Measurements from ENCODE around the gene FGG. TPM values are rescaled to one million over a fixed set of nuclear protein-coding genes. Genes with fewer than 3 reads are reported as not detected.

Gene FGG
- total and polyA plus RNA-seq, 2 of the 13 experiments (the other 11 are each of a cell fraction or from before 2014, with no cell fraction given), result 1,037 to 2,423 TPM

- TF ChIP-seq ZNF839 (CRISPR knock-in tag; IDR thresholded peaks at IDR 0.05; ENCODE audit: borderline replicate concordance) (no peak), ZFP36L2 (CRISPR knock-in tag; IDR thresholded peaks at IDR 0.05) (no peak), ZNF770 (CRISPR knock-in tag; IDR thresholded peaks at IDR 0.05) (peak; percentile 27; the same call in 1 of the 2 replicates), TBP (CRISPR knock-in tag; IDR thresholded peaks at IDR 0.05) (no peak), ZFP1 (CRISPR knock-in tag; IDR thresholded peaks at IDR 0.05) (peak; percentile 76; the same call in 1 of the 2 replicates), ZNF446 (CRISPR knock-in tag; IDR thresholded peaks at IDR 0.05) (no peak), IKZF1 (IDR thresholded peaks at IDR 0.05) (no peak), ZNF549 (CRISPR knock-in tag; IDR thresholded peaks at IDR 0.05) (no peak), ZNF768 (CRISPR knock-in tag; IDR thresholded peaks at IDR 0.05) (no peak; the same call in 1 of the 2 replicates), PRDM15 (CRISPR knock-in tag; IDR thresholded peaks at IDR 0.05) (0 out of 2 replicates have a peak, but pooled peaks have one; percentile 39), RBM22 (optimal IDR thresholded peaks at IDR 0.05; ENCODE audit: low read length) (no peak), FOXJ3 (CRISPR knock-in tag; IDR thresholded peaks at IDR 0.05; ENCODE audit: borderline replicate concordance) (peak; percentile 97), SMC3 (IDR thresholded peaks at IDR 0.05; ENCODE audit: low read length) (peak; percentile 97), HDAC2 (CRISPR knock-in tag; IDR thresholded peaks at IDR 0.05) (peak; percentile 99), ZNF18 (CRISPR knock-in tag; IDR thresholded peaks at IDR 0.05; ENCODE audit: insufficient replicate concordance) (no peak), ZNF775 (CRISPR knock-in tag; IDR thresholded peaks at IDR 0.05; ENCODE audit: borderline replicate concordance) (no peak), ADNP (CRISPR knock-in tag; IDR thresholded peaks at IDR 0.05) (no peak), ZNF296 (CRISPR knock-in tag; conservative IDR thresholded peaks at IDR 0.05) (no peak), THAP11 (CRISPR knock-in tag; IDR thresholded peaks at IDR 0.05) (peak; percentile 72), CERS6 (CRISPR knock-in tag; IDR thresholded peaks at IDR 0.05) (no peak), SNAPC5 (CRISPR knock-in tag; IDR thresholded peaks at IDR 0.05; ENCODE audit: borderline replicate concordance) (no peak)
Measured at GRCh38 chr4:154559494-154560418, 52.7 kb downstream of the FGG start (continued).

Data from HepG2 (cell line).